WI38 (cell line): ENCODE results near the gene C2CD2L.

ENCODE experiments used
- H3K4me3 ChIP-seq: 2 replicates; pipeline ENCODE4 v1.5.1; 2011; ENCODE audit warnings: low read depth, mild to moderate bottlenecking, control low read depth, low read length
- TF ChIP-seq, protein P1 (sequence below): IDR thresholded peaks from 2 replicates; pipeline ENCODE4 v1.5.1; 2012; ENCODE audit warnings: low read depth, mild to moderate bottlenecking, control low read depth, low read length

Gene C2CD2L

DNA sequence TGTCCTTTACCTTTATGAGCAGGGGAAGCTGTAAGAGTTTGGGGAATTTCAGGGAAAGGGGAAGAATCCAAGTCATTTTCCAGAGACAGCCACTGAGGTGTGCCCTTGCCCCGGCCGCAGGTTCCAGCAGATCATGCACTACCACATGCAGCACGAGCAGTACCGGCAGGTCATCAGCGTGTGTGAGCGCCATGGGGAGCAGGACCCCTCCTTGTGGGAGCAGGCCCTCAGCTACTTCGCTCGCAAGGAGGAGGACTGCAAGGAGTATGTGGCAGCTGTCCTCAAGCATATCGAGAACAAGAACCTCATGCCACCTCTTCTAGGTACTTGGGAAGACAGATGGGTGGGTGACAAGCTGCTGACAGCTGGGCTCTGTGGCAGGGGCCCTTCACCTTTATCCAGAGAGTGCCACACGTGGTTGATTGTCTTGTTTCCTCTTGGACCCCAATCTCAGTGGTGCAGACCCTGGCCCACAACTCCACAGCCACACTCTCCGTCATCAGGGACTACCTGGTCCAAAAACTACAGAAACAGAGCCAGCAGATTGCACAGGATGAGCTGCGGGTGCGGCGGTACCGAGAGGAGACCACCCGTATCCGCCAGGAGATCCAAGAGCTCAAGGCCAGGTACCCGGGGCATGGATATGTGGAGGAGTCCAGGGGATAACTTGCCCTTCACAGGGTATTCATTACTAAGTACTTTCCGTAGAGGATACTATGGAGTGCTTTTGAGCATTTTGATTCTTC, 28.3 kb upstream of the C2CD2L start:
- H3K4me3 ChIP-seq = no peak overlapping the region
- TF ChIP-seq, protein P1, sequence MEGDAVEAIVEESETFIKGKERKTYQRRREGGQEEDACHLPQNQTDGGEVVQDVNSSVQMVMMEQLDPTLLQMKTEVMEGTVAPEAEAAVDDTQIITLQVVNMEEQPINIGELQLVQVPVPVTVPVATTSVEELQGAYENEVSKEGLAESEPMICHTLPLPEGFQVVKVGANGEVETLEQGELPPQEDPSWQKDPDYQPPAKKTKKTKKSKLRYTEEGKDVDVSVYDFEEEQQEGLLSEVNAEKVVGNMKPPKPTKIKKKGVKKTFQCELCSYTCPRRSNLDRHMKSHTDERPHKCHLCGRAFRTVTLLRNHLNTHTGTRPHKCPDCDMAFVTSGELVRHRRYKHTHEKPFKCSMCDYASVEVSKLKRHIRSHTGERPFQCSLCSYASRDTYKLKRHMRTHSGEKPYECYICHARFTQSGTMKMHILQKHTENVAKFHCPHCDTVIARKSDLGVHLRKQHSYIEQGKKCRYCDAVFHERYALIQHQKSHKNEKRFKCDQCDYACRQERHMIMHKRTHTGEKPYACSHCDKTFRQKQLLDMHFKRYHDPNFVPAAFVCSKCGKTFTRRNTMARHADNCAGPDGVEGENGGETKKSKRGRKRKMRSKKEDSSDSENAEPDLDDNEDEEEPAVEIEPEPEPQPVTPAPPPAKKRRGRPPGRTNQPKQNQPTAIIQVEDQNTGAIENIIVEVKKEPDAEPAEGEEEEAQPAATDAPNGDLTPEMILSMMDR = no peak

DNA sequence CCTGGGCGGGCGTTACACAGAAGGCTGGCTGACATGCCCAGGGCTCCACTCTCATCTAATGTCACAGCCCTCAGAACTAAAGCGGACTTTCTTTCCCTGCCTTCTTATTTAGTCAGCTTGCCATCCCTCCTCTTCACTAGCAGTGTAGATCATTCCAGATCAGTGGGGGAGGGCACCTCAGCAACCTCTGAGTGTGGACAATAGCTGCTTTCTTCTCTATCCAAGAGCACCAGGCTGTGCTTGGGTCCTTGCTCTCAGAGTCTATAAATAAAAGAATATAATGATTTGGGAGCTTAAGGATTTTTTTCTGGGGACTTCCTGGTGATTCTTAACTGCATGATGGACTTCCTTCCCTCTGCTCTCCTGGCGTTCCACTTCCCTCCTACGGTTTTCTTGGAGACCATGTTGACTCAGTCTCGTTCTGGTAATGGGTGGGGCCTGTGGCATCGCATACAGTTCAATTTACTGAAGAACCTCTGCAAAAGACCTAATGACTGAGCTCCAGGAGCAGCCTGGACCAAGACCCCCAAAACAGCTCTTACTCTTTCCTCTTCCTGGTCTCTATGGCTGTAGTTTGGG, 25.4 kb upstream of the C2CD2L start:
- no peak overlapping the region for H3K4me3 ChIP-seq
- TF ChIP-seq, protein P1 = no peak

DNA sequence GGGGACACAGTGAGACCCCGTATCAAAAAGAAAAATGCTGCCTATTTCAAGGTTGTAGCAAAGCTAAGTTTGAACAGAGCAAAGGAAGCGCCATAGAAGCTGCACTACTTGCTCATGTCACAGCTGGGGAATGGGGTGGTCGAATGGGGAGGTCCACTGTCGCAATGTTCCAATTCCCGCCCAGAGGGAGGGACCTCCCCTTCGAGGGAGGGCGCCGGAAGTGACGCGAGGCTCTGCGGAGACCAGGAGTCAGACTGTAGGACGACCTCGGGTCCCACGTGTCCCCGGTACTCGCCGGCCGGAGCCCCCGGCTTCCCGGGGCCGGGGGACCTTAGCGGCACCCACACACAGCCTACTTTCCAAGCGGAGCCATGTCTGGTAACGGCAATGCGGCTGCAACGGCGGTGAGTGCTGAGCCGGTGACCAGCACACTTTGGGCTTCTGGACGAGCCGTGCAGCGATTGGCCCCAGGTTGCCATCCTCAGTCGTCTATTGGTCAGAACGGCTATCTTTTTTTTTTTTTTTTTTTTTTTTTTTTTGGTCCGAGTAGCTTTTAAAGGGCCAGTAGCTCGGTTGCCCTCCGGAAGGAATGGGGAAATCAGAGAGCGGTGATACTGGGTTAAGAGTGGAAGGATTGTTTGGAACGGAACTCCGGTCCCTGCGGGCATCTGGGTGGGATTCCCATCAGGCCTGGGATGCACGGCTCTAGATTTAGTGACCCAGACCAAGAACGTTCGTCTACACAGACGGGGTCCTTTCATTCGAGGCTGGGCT, 22.3 kb upstream of the C2CD2L start, which contains the start of gene HMBS:
HMBS (plus strand) TSS at position 219 of the 774 bp plus-strand sequence; CDS start at position 372, 153 bp downstream.
- TF ChIP-seq, protein P1 = no peak
- H3K4me3 ChIP-seq = peak within 1 kb of the TSS; percentile 66

DNA sequence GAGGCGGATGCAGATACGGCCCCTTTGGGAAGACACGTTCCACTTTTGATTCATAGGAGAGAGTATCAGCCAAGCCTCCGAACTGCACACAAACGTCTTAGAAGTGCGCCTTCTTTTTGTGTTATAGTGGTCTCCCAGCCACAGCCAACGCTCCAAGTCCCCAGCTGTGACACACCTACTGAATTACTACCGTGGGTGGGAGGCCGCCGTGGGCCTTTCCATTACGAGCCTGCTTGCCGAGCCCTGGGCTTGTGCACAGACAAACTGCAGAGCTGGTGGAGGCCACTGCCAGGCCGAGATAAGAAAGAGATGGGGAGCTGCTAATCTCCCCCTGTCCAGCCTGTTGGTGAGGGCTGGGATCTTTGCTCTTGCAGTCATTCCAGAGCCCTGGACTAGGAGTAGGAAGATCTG, 21.7 kb upstream of the C2CD2L start:
- TF ChIP-seq, protein P1 = no peak
- peak overlapping the region; percentile 66 for H3K4me3 ChIP-seq

DNA sequence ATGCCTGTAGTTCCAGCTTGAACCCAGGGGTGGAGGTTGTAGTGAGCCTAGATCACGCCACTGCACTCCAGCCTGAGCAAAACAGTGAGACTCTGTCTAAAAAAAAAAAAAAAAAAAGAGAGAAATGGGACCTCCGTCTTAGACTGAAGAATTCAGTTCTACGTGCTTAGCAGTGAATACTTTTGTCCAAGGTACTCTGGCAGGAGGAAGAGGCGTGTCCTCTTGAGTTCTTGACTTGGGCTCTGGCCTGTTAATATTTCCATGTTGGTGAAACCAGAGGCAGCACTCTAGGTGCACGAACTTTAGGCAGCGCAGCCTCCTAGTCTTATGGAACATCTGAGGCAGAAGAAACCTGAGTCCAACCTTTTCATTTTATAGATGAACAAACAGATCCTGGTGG, 20.0 kb upstream of the C2CD2L start:
- TF ChIP-seq, protein P1 = no peak
- H3K4me3 ChIP-seq = no peak overlapping the region

GRCh38 chr11:119087747-119088241, 19.4 kb upstream of the C2CD2L start:
- TF ChIP-seq, protein P1 = no peak
- no peak overlapping the region for H3K4me3 ChIP-seq

- TF ChIP-seq, protein P1 = no peak
- H3K4me3 ChIP-seq = no peak overlapping the region
These were observed 18.7 kb upstream of the C2CD2L start for GRCh38 chr11:119088406-119088805.
